Measurements from ENCODE around the gene PHPT1. TPM values are rescaled to one million over a fixed set of nuclear protein-coding genes. Genes with fewer than 3 reads are reported as not detected.
"Not testable (repeated sequence)": the region's sequence is repeated elsewhere in the genome, so short reads cannot be mapped to it uniquely, and the experiment has no call there.

PHPT1 gene
- total and polyA plus RNA-seq, 12 donors: 310 to 650 (median 336) TPM

DNA sequence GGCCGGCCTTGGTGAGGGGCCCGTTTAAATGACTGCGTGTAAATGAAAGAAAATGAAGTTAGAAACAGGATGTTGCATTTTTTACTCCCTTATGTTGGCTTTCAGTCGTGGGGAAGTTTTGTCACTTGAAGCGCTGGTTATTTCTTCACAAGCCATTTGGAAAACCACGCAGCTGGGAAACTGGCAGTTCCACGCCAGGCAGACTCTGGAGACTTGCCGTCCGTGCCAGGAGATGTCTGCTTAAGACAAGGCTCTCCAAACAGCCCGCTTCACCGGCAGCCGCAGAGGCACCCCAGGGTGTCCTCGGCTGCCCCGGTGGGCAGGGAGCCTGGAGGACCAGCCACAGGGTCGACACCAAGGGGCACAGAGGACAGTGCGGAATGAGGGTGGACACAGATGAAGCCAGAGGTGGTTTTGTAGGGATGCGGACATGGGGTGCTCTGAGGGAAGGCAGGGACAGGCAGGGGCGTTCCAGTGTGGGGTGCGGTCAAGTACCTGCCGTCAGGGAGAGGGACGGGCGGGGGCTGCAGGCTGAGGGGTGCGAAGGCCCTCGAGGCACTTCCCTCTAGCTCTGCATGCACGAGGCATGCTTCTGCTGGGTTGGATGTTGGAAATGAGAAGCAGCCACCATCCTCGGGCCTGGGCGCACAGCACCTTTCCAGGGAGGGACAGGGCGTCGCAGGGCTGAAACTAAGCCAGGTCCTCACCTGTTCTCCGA, 18.0 kb upstream of the PHPT1 start:
- Histone ChIP-seq H3K27me3 (no peaks in the 10 kb centered on the region), H3K9me3 (no peaks in the 10 kb centered on the region), H3K4me3 (no peak overlapping the region), H3K4me1 (no peaks in the 10 kb centered on the region), H3K27ac (no peak overlapping the region), H3K36me3 (peaks cover 0 to 86% (median 44%) of the 10 kb centered on the region in 9 donors)
- ATAC-seq (no peak), DNase-seq (peak in 1 of 2 donors; percentile 3)
- TF ChIP-seq CTCF (IDR thresholded peaks at IDR 0.05): no peak
- intact Hi-C loops (cut with DNase I): no loop called here
- 93 to 95% methylated on average over 30 of the region's 30 CpGs for whole genome bisulfite sequencing, 2 donors

- 91 to 93% methylated on average over 23 of the region's 23 CpGs for WGBS, 2 donors
- no peak for TF ChIP-seq CTCF (IDR thresholded peaks at IDR 0.05)
- H3K36me3 ChIP-seq: peaks cover 0 to 86% (median 44%) of the 10 kb centered on the region in 9 donors
- ATAC-seq: no peak
- no peak overlapping the region for H3K27ac ChIP-seq
- H3K9me3 ChIP-seq: no peaks in the 10 kb centered on the region
- no peak overlapping the region for H3K4me3 ChIP-seq
- intact Hi-C loops (cut with DNase I): no loop called here
- H3K4me1 ChIP-seq: no peaks in the 10 kb centered on the region
- H3K27me3 ChIP-seq: no peaks in the 10 kb centered on the region
- DNase-seq: peak in 1 of 2 donors; percentile 3
Observed at GRCh38 chr9:136831720-136832104, 17.5 kb upstream of the PHPT1 start.

GRCh38 chr9:136832581-136832980, 16.6 kb upstream of the PHPT1 start:
- no peak for TF ChIP-seq CTCF (IDR thresholded peaks at IDR 0.05)
- H3K36me3 ChIP-seq: peaks cover 0 to 88% (median 44%) of the 10 kb centered on the region in 9 donors
- intact Hi-C loops (cut with DNase I): no loop called here
- 95 to 96% methylated on average over 9 of the region's 9 CpGs for WGBS, 2 donors
- no peaks in the 10 kb centered on the region for H3K27me3 ChIP-seq
- ATAC-seq (no peak), DNase-seq (no peak)
- H3K4me3 ChIP-seq: no peak overlapping the region
- no peak overlapping the region for H3K27ac ChIP-seq
- no peaks in the 10 kb centered on the region for H3K9me3 ChIP-seq
- H3K4me1 ChIP-seq: no peaks in the 10 kb centered on the region

- H3K4me1 ChIP-seq; H3K27ac ChIP-seq; H3K27me3 ChIP-seq; H3K9me3 ChIP-seq; intact Hi-C loops (cut with DNase I); H3K4me3 ChIP-seq: not testable (repeated sequence)
- peak in 1 of 2 donors; percentile 8 for DNase-seq
- 83% methylated on average over 16 of the region's 16 CpGs for whole genome bisulfite sequencing, 2 donors
- peaks cover 0 to 87% (median 36%) of the 10 kb centered on the region in 9 donors for H3K36me3 ChIP-seq
- peak in 3 of 8 donors; percentile 12 to 23 (median 13) for ATAC-seq
Observed at GRCh38 chr9:136833381-136834048, 15.7 kb upstream of the PHPT1 start.

Data from heart right ventricle (tissue), 16 donors.